HG03159 (cell line): ENCODE results near the gene NDUFV3.
"Not testable (repeated sequence)": the region's sequence is repeated elsewhere in the genome, so short reads cannot be mapped to it uniquely, and the experiment has no call there.

Source experiments
- ATAC-seq: cut with Tn5 transposase; IDR thresholded peaks from one replicate; pipeline ENCODE4 v1.9.1; 2021; ENCODE audit warnings: mild to moderate bottlenecking, moderate library complexity; ENCODE audit not compliant: unreplicated experiment

The NDUFV3 gene

GRCh38 chr21:42933137-42933970 is 40.2 kb downstream of the NDUFV3 start:
- ATAC-seq = not testable (repeated sequence)

- not testable (repeated sequence) for ATAC-seq
These were observed 40.9 kb downstream of the NDUFV3 start for GRCh38 chr21:42933973-42934372.

GRCh38 chr21:42936360-42936759 is 43.3 kb downstream of the NDUFV3 start:
- ATAC-seq = not testable (repeated sequence)

- ATAC-seq = not testable (repeated sequence)
These were observed 44.2 kb downstream of the NDUFV3 start for GRCh38 chr21:42937034-42937940.

GRCh38 chr21:42937960-42938605 is 45.0 kb downstream of the NDUFV3 start:
- no peak for ATAC-seq

GRCh38 chr21:42938606-42938995 is 45.5 kb downstream of the NDUFV3 start:
- not testable (repeated sequence) for ATAC-seq

- no peak for ATAC-seq
These were observed 46.7 kb downstream of the NDUFV3 start for GRCh38 chr21:42939582-42940413.

GRCh38 chr21:42941696-42942085 is 48.6 kb downstream of the NDUFV3 start:
- ATAC-seq = no peak

GRCh38 chr21:42942244-42942643 is 49.1 kb downstream of the NDUFV3 start:
- no peak for ATAC-seq

- ATAC-seq = not testable (repeated sequence)
These were observed 56.1 kb downstream of the NDUFV3 start for GRCh38 chr21:42949094-42949755.

- ATAC-seq = not testable (repeated sequence)
These were observed 58.1 kb downstream of the NDUFV3 start for GRCh38 chr21:42951193-42951592.

GRCh38 chr21:42956824-42957630 is 63.9 kb downstream of the NDUFV3 start:
- ATAC-seq = no peak

GRCh38 chr21:42958122-42958521 is 65.0 kb downstream of the NDUFV3 start:
- ATAC-seq = not testable (repeated sequence)

- ATAC-seq = no peak
These were observed 66.6 kb downstream of the NDUFV3 start for GRCh38 chr21:42959728-42960127.

GRCh38 chr21:42962380-42963007 is 69.4 kb downstream of the NDUFV3 start:
- ATAC-seq = no peak
